DND-41 (cell line): ENCODE measurements around the gene MRPL44.

Source experiments
- EZH2 ChIP-seq: IDR thresholded peaks from 3 replicates; pipeline ENCODE4 v1.6.1; 2012; ENCODE audit warnings: borderline replicate concordance, low read depth, mild to moderate bottlenecking, moderate library complexity, low read length, inconsistent platforms; ENCODE audit not compliant: severe bottlenecking
- TF ChIP-seq, protein P1 (sequence below): IDR thresholded peaks from 2 replicates; pipeline ENCODE4 v1.5.1; 2012; ENCODE audit warnings: borderline replicate concordance, low read length, moderate library complexity, mild to moderate bottlenecking; ENCODE audit not compliant: poor library complexity, severe bottlenecking; ENCODE audit errors: extremely low read depth

DNA sequence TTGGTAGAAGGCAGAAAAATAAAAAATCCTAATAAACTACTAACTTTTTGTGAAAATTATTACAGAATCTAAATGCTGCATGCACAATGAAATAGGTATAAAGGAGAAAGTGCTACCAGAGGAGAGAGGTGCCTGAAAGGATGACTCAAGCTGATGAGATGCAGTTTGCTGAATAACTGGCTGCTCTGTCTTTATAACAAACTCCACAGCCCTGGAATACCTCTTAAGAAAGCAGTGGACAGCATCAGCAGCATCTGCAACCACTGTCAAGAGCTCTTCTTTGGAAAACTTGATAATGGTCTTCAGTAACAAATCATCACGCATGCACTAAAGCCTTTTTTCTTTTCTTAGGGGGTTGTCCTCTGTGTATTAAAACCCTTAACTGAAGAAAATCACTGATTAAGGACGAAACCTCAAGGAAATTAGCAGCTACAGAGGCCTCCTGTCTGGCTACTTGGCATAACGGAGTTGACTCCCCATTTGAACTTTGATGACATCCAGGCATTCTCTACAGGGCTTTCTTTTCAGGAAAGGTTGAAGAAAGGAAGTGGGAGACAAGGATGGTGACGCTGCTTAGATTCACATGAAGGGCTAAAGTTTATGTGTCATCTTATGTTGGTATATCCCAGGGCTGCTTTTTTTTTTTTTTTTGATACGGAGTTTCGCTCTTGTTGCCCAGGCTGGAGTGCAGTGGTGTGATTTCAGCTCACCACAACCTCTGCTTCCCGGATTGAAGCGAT lies 40.9 kb upstream of the MRPL44 start:
- TF ChIP-seq, protein P1, sequence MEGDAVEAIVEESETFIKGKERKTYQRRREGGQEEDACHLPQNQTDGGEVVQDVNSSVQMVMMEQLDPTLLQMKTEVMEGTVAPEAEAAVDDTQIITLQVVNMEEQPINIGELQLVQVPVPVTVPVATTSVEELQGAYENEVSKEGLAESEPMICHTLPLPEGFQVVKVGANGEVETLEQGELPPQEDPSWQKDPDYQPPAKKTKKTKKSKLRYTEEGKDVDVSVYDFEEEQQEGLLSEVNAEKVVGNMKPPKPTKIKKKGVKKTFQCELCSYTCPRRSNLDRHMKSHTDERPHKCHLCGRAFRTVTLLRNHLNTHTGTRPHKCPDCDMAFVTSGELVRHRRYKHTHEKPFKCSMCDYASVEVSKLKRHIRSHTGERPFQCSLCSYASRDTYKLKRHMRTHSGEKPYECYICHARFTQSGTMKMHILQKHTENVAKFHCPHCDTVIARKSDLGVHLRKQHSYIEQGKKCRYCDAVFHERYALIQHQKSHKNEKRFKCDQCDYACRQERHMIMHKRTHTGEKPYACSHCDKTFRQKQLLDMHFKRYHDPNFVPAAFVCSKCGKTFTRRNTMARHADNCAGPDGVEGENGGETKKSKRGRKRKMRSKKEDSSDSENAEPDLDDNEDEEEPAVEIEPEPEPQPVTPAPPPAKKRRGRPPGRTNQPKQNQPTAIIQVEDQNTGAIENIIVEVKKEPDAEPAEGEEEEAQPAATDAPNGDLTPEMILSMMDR = no peak
- no peak for TF ChIP-seq EZH2
